ENCODE measurements around the gene TCFL5.

TCFL5 gene

DNA sequence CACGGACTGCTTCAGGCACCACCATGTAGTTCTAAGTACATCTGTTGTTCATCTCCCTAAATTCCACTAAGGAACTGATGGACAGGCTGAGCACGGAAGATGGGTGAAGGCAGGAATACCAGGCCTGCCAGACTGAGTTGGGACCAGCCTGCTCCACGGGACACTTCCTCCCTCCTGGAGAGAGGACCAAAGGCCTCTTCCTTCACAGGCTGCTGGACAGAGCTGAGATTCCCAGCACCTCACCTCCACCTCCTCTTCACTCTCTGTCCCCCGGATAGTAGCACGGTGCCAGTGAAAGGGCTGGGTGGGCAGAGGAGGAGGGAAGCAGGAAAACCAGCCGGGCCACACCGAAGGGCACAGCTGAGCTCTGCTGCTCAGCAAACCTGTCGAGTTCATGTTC, 22.9 kb upstream of the TCFL5 start:
- ATAC-seq (ENCODE audit: insufficient read depth, low read depth) = no peak
- Histone ChIP-seq H4K20me1 (ENCODE audit: insufficient read depth, low read length) (peaks cover 22% of the 10 kb centered on the region), H3K27ac (ENCODE audit: low read length) (no peak overlapping the region), H3K9ac (ENCODE audit: low read depth, low read length) (no peak overlapping the region), H3K9me3 (ENCODE audit: insufficient read depth, low read length, severe bottlenecking) (no peaks in the 10 kb centered on the region), H3K4me2 (ENCODE audit: insufficient read depth, low read length) (no peak overlapping the region), H3K79me2 (ENCODE audit: insufficient read depth, low read length) (no peaks in the 10 kb centered on the region), H3K27me3 (ENCODE audit: insufficient read depth, low read length, poor library complexity) (no peaks in the 10 kb centered on the region), H3K4me1 (ENCODE audit: insufficient read depth, low read length) (no peaks in the 10 kb centered on the region), H3K4me3 (ENCODE audit: low read depth in 1 of 2, low read length in 2 of 2) (no peak overlapping the region), H3K36me3 (ENCODE audit: insufficient read depth, low read length) (peaks cover 71% of the 10 kb centered on the region), H2AFZ (ENCODE audit: low read depth, low read length) (no peak overlapping the region)
- TF ChIP-seq, protein P1, sequence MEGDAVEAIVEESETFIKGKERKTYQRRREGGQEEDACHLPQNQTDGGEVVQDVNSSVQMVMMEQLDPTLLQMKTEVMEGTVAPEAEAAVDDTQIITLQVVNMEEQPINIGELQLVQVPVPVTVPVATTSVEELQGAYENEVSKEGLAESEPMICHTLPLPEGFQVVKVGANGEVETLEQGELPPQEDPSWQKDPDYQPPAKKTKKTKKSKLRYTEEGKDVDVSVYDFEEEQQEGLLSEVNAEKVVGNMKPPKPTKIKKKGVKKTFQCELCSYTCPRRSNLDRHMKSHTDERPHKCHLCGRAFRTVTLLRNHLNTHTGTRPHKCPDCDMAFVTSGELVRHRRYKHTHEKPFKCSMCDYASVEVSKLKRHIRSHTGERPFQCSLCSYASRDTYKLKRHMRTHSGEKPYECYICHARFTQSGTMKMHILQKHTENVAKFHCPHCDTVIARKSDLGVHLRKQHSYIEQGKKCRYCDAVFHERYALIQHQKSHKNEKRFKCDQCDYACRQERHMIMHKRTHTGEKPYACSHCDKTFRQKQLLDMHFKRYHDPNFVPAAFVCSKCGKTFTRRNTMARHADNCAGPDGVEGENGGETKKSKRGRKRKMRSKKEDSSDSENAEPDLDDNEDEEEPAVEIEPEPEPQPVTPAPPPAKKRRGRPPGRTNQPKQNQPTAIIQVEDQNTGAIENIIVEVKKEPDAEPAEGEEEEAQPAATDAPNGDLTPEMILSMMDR (IDR thresholded peaks at IDR 0.05; ENCODE audit: borderline replicate concordance, extremely low read depth, low read length, poor library complexity, severe bottlenecking) = no peak
- TF ChIP-seq EZH2 (IDR thresholded peaks at IDR 0.05; ENCODE audit: borderline replicate concordance, low read depth, low read length, severe bottlenecking) = no peak
- no peak for DNase-seq

DNA sequence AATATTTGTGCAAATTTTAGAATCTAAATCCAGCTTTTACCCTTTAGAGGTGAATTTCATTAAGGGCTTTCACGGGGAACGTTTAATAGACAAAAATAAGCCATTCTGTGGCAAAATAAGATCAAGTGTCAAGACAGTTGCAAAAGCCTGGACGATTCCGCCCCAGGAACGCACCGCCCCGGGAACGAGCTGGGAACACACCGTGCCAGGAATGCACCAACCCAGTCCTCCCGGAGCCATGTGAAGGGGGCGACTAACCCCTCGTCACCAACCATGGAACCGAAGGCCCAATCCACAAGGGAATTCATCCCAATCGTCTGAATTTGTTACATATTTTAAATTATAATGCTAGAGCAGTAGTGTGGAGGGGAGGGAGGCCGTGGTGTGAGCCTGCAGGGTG, 20.8 kb upstream of the TCFL5 start:
- Histone ChIP-seq H3K4me2 (ENCODE audit: insufficient read depth, low read length) (no peak overlapping the region), H3K4me1 (ENCODE audit: insufficient read depth, low read length) (no peaks in the 10 kb centered on the region), H3K27me3 (ENCODE audit: insufficient read depth, low read length, poor library complexity) (no peaks in the 10 kb centered on the region), H3K79me2 (ENCODE audit: insufficient read depth, low read length) (no peaks in the 10 kb centered on the region), H3K36me3 (ENCODE audit: insufficient read depth, low read length) (peaks cover 56% of the 10 kb centered on the region), H4K20me1 (ENCODE audit: insufficient read depth, low read length) (peaks cover 14% of the 10 kb centered on the region; the same call in 1 of the 2 replicates), H2AFZ (ENCODE audit: low read depth, low read length) (no peak overlapping the region), H3K4me3 (ENCODE audit: low read depth in 1 of 2, low read length in 2 of 2) (no peak overlapping the region), H3K27ac (ENCODE audit: low read length) (no peak overlapping the region), H3K9me3 (ENCODE audit: insufficient read depth, low read length, severe bottlenecking) (no peaks in the 10 kb centered on the region), H3K9ac (ENCODE audit: low read depth, low read length) (no peak overlapping the region)
- ATAC-seq (ENCODE audit: insufficient read depth, low read depth) (no peak), DNase-seq (no peak)
- TF ChIP-seq EZH2 (IDR thresholded peaks at IDR 0.05; ENCODE audit: borderline replicate concordance, low read depth, low read length, severe bottlenecking) = no peak
- TF ChIP-seq, protein P1 (IDR thresholded peaks at IDR 0.05; ENCODE audit: borderline replicate concordance, extremely low read depth, low read length, poor library complexity, severe bottlenecking) = no peak

DNA sequence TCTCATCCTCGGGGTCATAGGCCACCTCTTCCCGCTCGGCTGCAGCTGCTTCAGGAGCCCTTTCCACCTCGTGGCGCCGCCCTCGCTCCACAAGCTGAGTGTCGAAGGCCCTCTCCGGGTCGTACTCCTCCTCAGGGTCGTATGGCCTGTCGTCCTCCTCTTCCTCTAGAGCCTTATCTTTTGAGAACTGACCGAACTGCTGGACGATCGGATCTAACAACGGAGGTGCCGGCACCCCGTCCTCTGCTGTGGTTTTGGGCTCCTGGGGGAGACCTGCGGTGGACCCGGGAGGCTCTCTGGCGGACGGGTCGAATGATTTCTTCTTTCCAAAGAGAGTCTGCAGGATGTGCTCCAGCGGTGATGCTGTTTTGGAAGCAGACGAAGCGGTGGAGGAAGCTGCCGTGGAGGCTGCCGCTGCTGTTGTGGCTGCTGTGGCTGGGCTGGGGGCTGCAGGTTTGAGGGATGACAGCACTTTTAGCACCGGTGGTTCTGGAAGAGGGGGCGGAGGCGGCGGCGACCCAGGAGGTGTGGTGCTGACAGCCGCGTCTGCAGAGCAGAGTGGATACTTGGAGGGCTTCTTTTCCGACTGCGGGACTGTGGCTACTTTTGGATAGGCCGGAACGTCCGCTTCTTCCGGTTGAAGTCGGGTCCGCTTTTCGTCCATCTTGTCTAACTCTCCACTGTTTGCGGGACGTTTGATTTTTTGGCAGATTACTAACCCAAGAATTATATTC, 20.2 kb upstream of the TCFL5 start:
- no peak overlapping the region for H3K9ac ChIP-seq (ENCODE audit: low read depth, low read length)
- no peaks in the 10 kb centered on the region for H3K27me3 ChIP-seq (ENCODE audit: insufficient read depth, low read length, poor library complexity)
- no peaks in the 10 kb centered on the region for H3K9me3 ChIP-seq (ENCODE audit: insufficient read depth, low read length, severe bottlenecking)
- no peak overlapping the region for H3K4me2 ChIP-seq (ENCODE audit: insufficient read depth, low read length)
- no peaks in the 10 kb centered on the region for H3K4me1 ChIP-seq (ENCODE audit: insufficient read depth, low read length)
- H3K79me2 ChIP-seq (ENCODE audit: insufficient read depth, low read length) = no peaks in the 10 kb centered on the region
- peaks cover 50% of the 10 kb centered on the region for H3K36me3 ChIP-seq (ENCODE audit: insufficient read depth, low read length)
- ATAC-seq (ENCODE audit: insufficient read depth, low read depth) (no peak), DNase-seq (no peak)
- no peak overlapping the region for H3K27ac ChIP-seq (ENCODE audit: low read length)
- peaks cover 20% of the 10 kb centered on the region for H4K20me1 ChIP-seq (ENCODE audit: insufficient read depth, low read length)
- H3K4me3 ChIP-seq (ENCODE audit: low read depth in 1 of 2, low read length in 2 of 2) = no peak overlapping the region
- no peak overlapping the region for H2AFZ ChIP-seq (ENCODE audit: low read depth, low read length)
- no peak for TF ChIP-seq EZH2 (IDR thresholded peaks at IDR 0.05; ENCODE audit: borderline replicate concordance, low read depth, low read length, severe bottlenecking)
- TF ChIP-seq, protein P1 (IDR thresholded peaks at IDR 0.05; ENCODE audit: borderline replicate concordance, extremely low read depth, low read length, poor library complexity, severe bottlenecking) = no peak

Measured in DND-41 (cell line).